ENCODE data around the gene BLID.

Gene BLID

DNA sequence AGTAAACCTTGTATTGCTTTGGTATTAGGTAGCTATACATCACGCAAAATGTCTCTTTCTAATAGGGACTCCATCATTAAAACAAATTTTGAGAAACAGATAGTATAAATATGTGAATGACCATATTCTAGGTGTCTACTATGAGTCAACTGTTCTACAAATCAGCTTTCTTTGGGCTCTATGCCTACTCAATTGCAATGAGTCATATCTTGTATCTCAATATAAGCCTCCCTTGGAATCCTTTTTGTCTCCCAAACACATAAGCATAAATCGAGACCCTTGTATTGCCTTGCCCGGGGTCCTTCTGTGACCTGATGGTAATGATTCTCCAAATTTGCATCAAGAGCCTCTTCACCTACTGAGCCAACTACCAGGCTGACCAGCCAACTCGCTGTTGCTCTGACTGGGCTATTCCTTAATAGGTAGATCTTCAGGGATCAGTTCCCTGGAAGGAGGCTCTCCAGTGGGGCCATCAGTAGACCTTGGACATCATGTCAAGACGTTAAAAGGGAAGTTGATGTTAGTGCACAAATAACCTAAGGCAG, 22.2 kb downstream of the BLID start:
- Mint-ChIP-seq H3K4me1 (peaks cover 49% of the 10 kb centered on the region), H3K9me3 (no peaks in the 10 kb centered on the region), H3K36me3 (ENCODE audit: low read depth) (peaks cover 83% of the 10 kb centered on the region), H3K27me3 (ENCODE audit: low read depth) (no peaks in the 10 kb centered on the region), H3K27ac (peak overlapping the region in 2 of 3 experiments; percentile 54 to 55), H3K4me3 (peak overlapping the region in 2 of 3 experiments; percentile 52 to 53)
- TF ChIP-seq CTCF (IDR thresholded peaks at IDR 0.05; ENCODE audit: unreplicated experiment in 3 of 3), result no peak

- H3K4me3 Mint-ChIP-seq, result peak overlapping the region; percentile 9 to 52 (median 34)
- H3K27me3 Mint-ChIP-seq (ENCODE audit: low read depth), result no peaks in the 10 kb centered on the region
- peaks cover 57% of the 10 kb centered on the region for H3K4me1 Mint-ChIP-seq
- peak overlapping the region; percentile 10 to 76 (median 61) for H3K27ac Mint-ChIP-seq
- no peak for TF ChIP-seq CTCF (IDR thresholded peaks at IDR 0.05; ENCODE audit: unreplicated experiment in 3 of 3)
- H3K36me3 Mint-ChIP-seq (ENCODE audit: low read depth), result peaks cover 86% of the 10 kb centered on the region
- H3K9me3 Mint-ChIP-seq, result no peaks in the 10 kb centered on the region
Measured at GRCh38 chr11:122091835-122092234, 24.2 kb downstream of the BLID start.

GRCh38 chr11:122089111-122089510, 26.9 kb downstream of the BLID start:
- H3K27ac Mint-ChIP-seq, result no peak overlapping the region
- no peak for TF ChIP-seq CTCF (IDR thresholded peaks at IDR 0.05; ENCODE audit: unreplicated experiment in 3 of 3)
- H3K27me3 Mint-ChIP-seq (ENCODE audit: low read depth), result no peaks in the 10 kb centered on the region
- H3K4me3 Mint-ChIP-seq, result no peak overlapping the region
- H3K9me3 Mint-ChIP-seq, result no peaks in the 10 kb centered on the region
- peaks cover 56% of the 10 kb centered on the region for H3K4me1 Mint-ChIP-seq
- peaks cover 73% of the 10 kb centered on the region for H3K36me3 Mint-ChIP-seq (ENCODE audit: low read depth)

GRCh38 chr11:122085712-122086111, 30.3 kb downstream of the BLID start:
- no peaks in the 10 kb centered on the region for H3K9me3 Mint-ChIP-seq
- peaks cover 45% of the 10 kb centered on the region for H3K36me3 Mint-ChIP-seq (ENCODE audit: low read depth)
- peak overlapping the region; percentile 25 to 31 (median 27) for H3K27ac Mint-ChIP-seq
- H3K4me3 Mint-ChIP-seq, result no peak overlapping the region
- no peak for TF ChIP-seq CTCF (IDR thresholded peaks at IDR 0.05; ENCODE audit: unreplicated experiment in 3 of 3)
- H3K27me3 Mint-ChIP-seq (ENCODE audit: low read depth), result no peaks in the 10 kb centered on the region
- H3K4me1 Mint-ChIP-seq, result peaks cover 30% of the 10 kb centered on the region

DNA sequence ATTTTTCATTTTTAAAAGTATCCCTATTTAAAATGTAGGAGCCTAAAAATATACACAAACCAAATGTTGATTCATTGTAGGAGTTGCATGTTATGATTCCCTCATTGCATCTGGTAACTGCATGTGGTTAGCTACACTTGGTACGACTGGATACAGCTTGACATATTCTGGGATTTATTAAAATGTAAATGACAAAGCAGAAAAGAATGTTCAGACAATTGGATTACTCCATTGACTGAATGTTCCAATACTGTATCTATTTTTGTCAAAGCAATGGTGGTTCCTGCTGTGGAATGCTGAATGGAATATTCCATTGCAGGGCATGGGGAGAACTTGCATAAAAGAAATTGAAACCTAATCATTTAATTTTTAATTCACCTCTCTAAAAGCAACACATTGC, 30.8 kb downstream of the BLID start:
- Mint-ChIP-seq H3K4me1 (peaks cover 28% of the 10 kb centered on the region), H3K27me3 (ENCODE audit: low read depth) (no peaks in the 10 kb centered on the region), H3K36me3 (ENCODE audit: low read depth) (peaks cover 41% of the 10 kb centered on the region), H3K4me3 (no peak overlapping the region), H3K27ac (peak overlapping the region in 2 of 3 experiments; percentile 27 to 31), H3K9me3 (no peaks in the 10 kb centered on the region)
- no peak for TF ChIP-seq CTCF (IDR thresholded peaks at IDR 0.05; ENCODE audit: unreplicated experiment in 3 of 3)

DNA sequence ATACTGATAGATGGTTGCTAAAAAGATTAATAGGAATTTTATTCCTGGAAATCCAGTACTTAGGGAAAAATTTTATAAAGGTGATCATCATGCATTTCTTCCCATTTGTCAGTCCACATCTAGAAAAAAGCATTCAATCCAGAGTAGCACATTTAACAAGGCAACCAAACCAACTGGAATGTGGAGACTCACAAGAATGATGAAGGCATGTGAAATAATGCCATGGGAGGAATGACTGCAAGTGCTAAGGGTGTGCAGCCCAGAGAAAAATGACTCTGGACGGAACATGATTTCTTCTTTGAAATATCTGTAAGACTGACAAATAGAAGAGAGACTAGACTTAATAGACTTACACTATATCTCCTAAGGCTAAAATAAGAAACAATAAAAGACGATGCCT, 33.8 kb downstream of the BLID start:
- no peaks in the 10 kb centered on the region for H3K27me3 Mint-ChIP-seq (ENCODE audit: low read depth)
- TF ChIP-seq CTCF (IDR thresholded peaks at IDR 0.05; ENCODE audit: unreplicated experiment in 3 of 3), result no peak
- H3K4me1 Mint-ChIP-seq, result peaks cover 26% of the 10 kb centered on the region
- no peak overlapping the region for H3K4me3 Mint-ChIP-seq
- no peak overlapping the region for H3K27ac Mint-ChIP-seq
- H3K36me3 Mint-ChIP-seq (ENCODE audit: low read depth), result peaks cover 14% of the 10 kb centered on the region
- no peaks in the 10 kb centered on the region for H3K9me3 Mint-ChIP-seq

Data from nephron (organoid).